NCI-H2029 treated with DMSO at 0.1 percent for 48 hours (cell line): ENCODE data around the gene GREB1L.
"Not testable (repeated sequence)": the region's sequence is repeated elsewhere in the genome, so short reads cannot be mapped to it uniquely, and the experiment has no call there.

Experiments used
- DNase-seq: peaks from one replicate; lab custom pipeline; 2025; lab: John Stamatoyannopoulos, UW

The GREB1L gene

DNA sequence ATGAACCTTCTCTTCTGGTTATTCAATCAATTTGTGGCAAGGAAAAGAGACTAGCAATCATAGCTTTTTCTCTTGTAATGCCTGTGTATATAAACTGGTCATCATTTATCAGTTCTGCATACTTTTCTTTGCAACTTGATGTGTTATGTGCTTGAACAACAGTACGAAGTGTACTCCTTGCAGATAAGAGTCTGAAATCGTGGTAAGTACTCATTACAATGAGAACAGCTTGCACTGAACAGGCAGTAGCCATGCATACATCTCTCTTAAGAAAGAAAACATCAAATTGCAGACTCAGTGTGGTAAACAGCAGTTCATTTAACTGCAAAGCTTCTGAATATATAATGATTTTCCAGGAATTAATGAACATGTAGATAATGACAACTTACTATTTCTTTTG, 64.3 kb downstream of the GREB1L start:
- DNase-seq, result no peak

DNA sequence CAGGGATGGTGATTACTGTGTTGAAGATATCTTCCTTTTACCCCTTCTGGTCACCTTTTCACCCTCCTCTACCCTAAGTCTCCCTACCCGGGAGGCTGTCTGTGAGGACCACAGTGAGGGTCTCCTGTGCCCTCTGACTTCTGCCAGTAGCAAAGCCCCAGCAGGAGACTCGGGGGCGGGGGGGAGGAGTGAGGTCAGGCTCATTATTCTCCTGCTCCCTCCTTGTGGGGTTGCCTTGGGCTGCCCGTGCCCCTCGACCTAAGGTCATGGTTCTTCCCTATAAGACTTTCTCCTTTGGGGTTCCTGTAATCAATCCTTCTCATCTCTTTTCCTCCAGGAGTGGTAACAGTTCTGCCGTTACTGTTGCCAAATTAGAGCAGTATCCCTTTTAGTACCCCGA, 65.5 kb downstream of the GREB1L start:
- DNase-seq, result no peak

DNA sequence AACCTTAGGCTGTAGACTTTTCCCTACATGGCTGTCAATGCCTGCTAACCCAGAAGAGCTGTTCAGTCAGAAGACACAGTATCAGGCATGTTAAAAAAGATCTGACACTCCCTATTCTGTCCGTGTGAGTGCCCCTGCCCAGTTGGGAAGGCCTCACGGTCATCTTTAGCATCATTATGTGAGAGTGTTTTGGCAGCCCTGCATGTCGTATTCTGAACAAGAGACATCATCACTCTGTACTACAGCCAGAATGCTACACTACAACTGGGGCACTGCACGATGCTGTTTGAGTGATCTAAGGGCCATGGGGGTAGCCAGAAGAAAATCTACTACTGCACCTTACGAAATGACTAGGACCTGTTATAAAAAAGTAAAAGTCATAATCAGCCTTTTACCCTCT, 67.2 kb downstream of the GREB1L start:
- DNase-seq, result no peak

DNA sequence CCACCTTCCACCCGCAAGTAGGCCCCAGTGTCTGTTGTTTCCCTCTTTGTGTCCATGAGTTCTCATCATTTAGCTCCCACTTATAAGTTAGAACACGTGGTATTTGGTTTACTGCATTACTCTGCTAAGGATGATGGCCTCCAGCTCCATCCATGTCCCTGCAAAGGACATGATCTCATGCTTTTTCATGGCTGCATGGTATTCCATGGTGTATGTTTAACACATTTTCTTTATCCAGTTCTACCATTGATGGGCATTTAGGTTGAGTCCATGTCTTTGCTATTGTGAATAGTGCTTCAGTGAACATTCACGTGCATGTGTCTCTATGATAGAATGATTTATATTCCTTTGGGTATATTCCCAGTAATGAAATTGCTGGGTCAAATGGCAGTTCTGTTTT, 69.9 kb downstream of the GREB1L start:
- not testable (repeated sequence) for DNase-seq

DNA sequence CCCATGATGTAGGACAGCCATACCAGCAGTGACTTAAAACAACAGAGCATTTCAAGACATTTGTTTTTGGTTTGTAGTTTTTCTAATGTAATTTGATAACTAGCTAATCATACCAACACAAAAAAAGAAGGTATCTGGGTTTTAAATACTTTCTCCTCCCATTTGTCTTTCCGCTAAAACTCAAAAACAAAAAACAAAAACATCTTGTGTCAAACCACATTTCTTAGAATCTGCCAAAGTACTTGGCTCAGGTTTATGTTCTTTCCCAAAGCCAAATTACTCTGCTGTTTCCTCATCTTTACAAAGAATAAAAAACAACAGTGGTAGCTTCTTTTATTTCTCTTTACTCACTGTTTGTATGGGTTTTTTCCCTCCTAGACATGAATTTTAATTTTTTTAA, 71.5 kb downstream of the GREB1L start:
- DNase-seq, result no peak

DNA sequence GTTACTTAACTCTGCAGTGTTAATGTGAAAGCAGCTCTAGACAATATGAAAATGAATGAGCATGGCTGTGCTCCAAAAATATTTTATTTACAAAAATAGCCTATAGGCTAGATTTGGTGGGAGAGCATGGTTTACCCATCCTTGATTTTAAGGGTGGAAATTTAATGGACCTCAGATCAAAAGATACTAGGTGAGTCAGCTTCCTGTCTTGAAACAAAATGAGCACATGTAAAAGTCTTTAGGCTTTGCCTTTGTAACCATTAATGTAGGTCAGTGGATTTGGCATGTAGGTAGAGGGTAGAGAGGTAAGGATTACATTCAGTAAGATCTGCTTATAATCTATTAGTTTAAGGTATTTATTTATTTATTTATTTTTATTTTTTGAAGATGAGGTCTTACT, 72.7 kb downstream of the GREB1L start:
- no peak for DNase-seq

DNA sequence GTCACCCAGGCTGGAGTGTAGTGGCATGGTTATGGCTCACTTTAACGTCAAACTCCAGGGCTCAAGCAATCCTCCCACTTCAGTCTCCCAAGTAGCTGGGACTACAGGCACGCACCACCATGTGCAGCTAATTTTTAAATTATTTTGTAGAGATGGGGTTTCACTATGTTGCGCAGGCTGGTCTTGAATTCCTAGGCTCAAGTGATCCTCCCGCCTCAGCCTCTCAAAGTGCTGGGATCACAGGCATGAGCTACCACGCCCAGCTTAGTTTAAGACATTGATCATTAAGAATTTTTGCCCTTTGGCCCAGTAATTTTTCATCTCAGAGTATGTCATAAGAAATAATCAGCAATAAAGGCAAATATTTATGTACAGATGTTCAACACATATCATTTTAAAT, 73.1 kb downstream of the GREB1L start:
- DNase-seq, result not testable (repeated sequence)

DNA sequence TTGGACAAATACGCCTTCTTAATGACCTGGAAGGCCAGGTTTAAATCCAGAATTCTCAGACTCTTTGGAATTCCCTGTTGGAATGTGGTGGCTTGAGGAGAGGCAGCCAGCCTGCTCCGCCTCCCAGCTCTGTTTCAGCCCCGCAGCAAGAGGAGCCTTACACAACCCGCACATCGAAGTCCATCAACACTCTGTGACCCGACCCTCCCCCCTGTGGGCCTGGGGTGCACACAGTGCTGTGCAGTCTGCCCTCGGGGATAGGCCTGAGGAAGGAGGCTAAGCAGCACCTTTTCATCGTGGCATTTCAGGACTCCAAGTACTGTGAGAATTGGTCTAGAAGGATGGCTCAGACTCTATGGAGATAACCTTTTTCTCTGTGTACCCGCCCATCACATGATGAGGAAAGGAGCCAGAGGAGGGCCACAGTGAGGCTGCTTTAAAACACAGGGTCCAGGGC, 73.7 kb downstream of the GREB1L start:
- no peak for DNase-seq

DNA sequence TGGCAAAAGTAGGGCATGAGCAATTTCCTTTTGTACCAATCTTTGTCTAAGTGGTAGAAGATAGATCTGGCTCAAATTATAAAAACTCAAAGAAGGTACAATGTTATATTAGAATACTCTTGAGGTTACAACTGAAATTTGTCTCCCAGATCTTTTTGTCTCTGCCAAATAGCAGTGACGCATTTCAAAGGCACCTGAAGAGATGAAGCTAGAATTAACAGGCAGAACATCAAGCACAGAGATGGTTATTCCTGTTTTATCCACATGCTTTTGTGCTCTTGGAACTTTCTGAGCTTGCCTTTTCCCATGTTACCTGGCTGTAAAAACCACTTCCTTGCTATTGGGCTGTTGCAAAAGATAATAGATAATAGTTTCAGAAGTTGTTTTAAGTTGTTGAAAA, 74.3 kb downstream of the GREB1L start:
- DNase-seq, result no peak

DNA sequence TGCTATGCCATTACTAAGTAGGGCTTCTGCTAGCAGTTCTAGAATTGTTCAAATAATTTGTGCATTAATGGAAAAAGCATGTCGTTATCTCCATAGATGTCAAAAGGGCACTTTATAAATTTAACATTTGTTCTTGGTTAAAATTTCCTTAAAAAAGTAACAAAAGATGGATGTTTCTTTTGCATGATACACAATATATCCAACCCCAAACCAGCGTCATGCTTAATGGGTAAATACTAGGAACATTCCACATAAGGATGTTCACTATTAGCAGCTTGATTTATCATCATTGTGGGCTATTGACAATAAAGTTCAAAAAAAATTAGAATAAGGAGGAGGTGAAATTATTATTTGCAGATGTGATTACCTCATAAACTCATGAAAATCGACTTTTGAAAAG, 79.7 kb downstream of the GREB1L start:
- no peak for DNase-seq

DNA sequence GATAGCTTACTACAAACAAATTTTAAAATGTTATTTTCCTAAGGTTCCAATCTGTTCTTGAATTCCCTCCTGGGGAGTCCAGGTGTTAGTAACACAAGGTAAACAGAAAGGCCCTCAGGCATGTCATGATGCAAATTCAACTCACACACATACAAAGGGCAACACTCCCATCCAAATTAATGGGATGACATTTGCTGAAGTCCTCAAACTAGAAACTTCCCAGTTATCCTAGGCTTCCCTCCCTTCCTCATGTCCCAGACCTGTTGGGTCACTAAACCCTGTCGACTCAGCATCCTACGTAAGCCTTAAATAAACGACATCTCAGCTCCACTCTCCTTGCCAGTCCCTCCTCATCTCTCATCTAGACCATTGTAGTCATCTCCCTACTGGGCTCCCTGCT, 85.1 kb downstream of the GREB1L start:
- DNase-seq, result no peak

DNA sequence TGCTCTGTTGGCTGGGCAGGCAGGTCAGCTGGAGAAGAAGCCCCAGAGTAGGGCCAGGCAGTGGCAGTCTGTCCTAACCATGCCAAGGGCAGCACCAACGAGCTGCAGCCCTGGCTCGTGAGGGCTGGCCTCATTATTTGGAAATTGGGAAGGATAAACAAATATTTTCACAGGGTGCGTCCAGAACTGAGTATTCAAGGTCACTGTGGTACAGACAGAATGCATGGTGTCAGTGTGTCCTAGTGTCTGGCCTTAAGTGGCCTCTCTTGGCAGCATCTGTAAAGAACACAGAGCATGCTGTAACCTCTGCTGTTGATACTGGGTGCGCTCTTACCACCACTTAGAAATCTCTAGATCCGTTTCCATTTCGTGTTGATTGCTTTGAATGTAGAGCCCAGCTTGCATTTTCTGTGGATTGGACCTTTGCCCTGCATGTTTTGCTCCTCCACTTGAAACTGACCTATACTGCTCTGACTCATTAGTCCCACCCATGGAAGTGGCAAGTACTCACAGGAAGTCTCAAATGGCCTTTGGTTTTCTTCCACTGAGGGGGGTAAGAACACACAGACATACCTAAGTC, 88.2 kb downstream of the GREB1L start:
- peak; percentile 16 for DNase-seq

DNA sequence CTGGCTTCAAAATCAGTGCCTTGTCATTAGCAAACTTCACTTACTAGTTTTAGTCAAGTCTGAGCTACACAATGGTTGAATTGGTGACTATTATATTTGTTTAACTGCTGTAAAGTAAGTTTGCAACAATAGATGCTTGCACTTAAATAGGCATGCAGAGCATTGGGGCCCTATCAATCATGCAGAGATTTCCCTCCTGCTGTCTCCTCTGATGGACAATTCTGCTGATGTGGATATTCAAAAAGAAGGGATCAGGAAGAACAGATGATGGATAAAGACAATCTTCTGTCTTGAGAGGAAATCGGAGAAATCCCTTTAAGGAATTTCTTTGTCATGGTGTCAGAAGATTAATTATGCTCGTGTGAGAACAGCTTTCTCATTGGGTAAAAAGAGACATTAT, 89.0 kb downstream of the GREB1L start:
- no peak for DNase-seq

DNA sequence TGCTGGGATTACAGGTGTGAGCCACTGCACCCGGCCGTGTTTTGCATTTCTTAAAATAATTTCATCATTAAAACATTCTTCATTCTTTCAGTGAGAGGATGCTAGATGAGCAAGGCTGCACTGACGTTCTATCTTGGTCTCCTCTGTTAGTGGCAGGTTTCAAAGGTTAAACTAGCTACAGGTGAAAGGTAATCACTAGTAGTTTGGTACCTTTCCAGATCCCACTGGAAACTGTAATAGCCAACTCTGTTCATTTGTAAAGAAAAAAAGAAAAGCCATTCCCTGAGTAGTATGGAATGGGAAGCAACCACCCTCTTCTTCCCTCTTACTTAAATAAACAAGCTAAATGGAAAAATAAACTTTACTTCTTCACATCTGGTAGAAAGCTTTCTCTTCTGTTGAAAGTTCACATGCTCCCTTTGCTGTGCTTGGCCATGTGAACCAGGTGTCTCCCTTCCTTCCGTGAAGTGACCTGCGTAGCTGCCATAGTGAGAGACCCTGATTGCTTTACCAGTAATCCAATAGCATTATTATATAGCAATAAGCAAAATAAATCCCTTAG, 94.0 kb downstream of the GREB1L start:
- no peak for DNase-seq

DNA sequence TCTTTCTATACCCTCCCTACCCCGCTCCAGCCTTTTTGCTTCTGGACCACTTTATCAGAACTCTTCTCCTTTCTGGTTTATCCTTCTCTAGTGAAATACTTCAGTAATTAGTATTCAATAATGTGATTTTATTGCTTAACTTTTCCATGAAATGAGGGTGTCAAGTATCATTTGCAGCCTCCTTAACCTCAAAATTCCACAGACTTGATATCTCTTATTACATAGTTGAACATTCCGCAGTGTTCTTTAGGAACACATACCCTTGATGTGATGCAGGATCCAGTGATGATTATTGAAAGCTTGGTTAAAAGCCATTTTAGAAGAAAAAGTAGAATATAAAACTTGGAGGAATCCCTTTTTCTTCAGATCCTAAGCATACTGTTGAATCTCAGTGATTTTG, 94.8 kb downstream of the GREB1L start:
- DNase-seq, result no peak

DNA sequence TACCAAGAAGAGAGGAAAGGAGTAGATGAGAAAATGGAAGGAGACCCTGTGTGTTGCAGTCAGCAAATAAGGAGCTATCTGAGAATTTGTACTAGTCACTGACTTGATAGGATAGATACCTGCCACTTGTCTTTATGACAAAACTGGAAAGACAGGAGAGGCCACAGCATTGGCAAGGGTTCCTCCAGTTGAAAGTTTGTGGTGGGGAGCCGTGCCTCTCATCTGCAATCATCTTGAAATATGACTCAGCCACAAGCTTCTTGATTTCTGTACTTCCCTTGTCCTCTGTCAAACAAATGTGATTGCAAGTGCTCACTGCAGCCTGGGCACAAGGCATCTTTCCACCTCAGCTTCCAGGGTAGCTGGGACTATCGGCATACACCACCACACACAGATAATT, 99.1 kb downstream of the GREB1L start:
- no peak for DNase-seq

DNA sequence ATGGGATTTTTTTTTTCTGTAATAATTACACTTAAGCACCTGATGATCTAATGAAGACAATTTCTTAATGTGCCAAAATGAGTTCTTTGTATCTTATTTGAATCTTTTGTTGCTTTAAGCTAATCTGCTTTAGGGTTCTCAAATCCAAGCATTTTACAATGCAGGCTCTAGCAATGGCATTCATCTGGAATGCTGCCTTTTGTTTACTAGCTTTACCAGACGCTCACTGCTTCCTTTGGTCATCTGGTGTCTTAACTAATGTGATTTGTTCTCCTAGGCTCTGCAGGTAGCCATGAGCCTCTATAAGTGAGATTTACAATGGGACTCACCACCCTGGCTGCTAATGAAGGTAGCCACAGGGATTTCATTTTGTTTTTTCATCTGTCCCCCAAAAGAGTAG, 100.3 kb downstream of the GREB1L start:
- DNase-seq, result no peak

DNA sequence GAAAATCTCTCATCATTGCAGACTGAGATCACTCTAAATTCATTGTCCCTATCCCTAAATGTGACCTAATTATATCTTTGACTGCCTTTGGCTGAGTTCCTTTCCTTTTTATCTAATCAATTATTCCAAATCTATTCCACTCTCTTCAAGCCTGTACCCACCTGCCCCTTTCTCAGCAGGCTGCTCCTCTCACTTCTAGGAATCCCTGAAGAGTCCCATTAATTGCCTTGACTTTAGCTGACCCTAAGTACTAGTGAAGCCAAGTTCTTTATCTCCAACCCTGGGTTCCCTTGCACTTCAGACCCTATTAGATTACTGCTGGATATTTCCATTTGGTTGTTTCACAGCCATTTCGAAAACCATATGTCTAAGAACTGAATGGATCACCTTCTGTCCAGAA, 102.8 kb downstream of the GREB1L start:
- no peak for DNase-seq

DNA sequence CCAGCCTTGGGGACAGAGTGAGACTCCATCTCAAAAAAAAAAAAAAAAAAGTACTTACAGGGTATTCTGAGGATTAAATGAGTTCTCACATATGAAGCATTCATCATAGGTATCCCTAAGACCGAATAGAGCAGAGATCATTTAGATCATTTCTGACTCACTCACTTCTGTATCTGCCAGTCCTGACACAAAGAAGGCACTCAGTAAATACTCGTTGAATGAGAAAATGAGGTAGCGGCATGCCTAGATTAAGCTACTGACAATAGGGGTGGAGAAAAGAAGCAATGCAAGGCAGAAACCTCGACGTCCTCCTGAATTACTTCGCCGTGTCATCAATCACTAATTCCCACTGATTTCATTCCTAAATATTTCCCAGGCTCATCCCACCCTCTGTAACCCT, 103.8 kb downstream of the GREB1L start:
- DNase-seq, result no peak

DNA sequence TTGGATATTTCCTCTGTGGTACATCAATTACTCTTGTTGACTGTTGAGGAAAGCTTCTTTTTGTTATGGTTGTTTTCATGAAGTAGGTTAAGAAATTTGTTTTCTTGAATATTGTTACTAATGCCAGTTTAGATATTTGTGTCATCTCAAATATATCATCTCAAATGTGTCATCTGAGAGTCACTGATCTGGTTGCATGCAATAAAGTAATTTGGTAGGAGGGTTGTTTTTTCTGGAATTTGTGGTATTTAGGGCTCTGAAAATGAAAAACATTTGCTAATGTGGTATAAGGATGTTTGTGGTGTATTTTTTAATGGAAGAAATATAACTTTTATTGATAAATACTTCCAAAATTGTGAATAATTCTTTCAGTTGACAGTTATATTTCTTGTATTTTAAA, 117.7 kb downstream of the GREB1L start:
- DNase-seq, result no peak

DNA sequence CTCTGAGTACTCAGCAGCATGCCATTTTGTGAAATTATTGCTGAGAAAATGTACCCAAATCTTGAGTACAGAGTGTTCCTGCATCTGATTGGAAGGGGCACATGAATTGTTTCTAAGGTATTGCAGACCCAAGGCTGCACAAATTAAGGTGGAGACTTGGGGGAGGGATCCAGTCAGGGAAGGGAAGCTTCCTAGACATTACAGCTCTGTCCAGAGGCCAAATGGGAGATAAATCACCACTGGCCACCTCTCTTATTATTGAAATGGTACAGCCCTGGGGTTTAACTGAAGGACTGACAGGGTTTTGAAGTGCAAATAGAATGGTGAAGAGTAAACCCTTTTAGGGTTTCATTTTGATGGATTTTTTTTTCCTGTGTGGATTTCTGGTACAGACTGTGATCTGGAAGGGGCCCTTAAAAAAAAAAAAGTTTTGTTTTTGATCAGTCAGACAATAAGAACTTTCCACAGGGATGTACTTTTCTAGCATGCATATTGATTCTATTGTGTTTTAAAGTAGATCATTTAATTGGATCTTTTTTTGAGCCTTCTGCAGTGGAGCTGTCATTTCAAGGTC, 119.4 kb downstream of the GREB1L start:
- no peak for DNase-seq

DNA sequence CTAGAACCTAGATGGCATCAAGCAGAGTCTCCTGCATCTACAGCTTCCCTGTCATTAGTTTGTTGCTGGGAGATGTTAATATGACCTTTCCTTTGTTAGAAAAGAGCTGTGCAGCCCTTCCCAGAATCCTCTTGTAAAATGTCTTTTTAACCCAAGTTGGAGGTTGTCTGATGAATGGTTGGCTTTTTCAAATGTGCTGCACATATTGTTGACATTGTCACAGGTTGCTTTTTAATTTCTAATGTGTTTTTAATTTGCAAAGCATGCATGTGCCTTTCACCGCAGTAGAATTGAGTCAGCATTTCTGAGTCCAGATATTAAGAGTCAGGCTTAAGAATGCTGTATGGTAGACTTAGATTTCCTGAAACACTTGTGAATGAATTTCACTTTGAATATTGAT, 120.8 kb downstream of the GREB1L start:
- DNase-seq, result no peak

DNA sequence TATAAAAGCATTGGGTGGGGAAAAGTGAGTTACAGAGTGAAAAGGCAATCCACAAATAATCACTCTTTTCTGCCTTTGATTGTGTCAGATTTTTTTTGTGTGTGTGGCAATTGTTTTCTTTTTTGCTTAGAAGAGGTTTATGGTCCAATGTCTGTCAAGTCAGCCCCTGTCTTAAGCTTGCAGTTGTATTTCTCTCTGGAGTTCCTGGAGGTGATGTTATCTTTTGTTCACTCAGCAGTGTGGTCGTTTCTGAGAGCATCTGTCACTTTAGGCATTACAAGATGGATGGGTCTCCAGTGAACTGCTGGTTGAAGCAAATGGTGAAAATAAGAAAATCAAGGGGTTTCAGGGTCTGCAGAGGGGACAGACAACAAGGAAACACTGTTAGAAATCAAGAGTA, 121.3 kb downstream of the GREB1L start:
- no peak for DNase-seq

DNA sequence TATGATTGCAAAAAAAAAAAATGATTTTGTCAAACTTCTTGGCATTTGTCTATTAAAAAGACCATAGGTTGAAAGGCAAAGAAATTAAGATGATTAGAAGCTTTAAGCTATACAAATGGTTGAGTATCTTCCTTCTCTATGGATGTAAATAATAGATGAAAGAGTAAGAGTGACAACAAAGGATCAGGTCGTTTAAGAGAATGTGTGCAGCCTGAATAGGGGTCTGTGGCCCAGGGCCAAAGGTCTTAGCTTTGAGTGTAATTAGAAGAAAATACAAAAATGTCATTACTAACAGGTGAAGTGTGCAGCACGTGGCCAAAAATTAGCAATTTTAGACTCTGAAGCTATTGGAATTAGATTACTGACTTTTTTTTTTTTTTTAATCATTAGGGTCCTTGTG, 122.4 kb downstream of the GREB1L start:
- DNase-seq, result no peak
